K562 (cell line): ENCODE measurements around the gene ETV3L. TPM values are rescaled to one million over a fixed set of nuclear protein-coding genes. Genes with fewer than 3 reads are reported as not detected.
"Not testable (repeated sequence)": the region's sequence is repeated elsewhere in the genome, so short reads cannot be mapped to it uniquely, and the experiment has no call there.

Source experiments
- ATAC-seq: fragments of 200-7000 bp; cut with Tn5 transposase; 3 replicates; pipeline ENCODE4 v1.9.1; 2020; ENCODE audit warnings: moderate library complexity
- BruUV-seq: library from RNA; stranded (reverse); fragments of 400-500 nt; replicated peaks from 2 replicates; lab custom pipeline; 2021; lab: Mats Ljungman, UMichigan
- CTCF ChIA-PET: fragments of 300-600 bp; formaldehyde crosslinking; extraction: SDS; loops from one replicate; lab custom pipeline; 2021; ENCODE audit warnings: low intra/inter-chr PET ratio; lab: Yijun Ruan, JAX
- POLR2A ChIA-PET: fragments of 300-600, 350-650 bp; sonication (Branson Sonifier 250); formaldehyde crosslinking; extraction: SDS; loops from one replicate; lab custom pipeline; 2021; ENCODE audit warnings: antibody characterized with exemption, inconsistent platforms; lab: Yijun Ruan, JAX
- DNase-seq, 4 experiments: peaks; one replicate each; pipeline versions ENCODE4 v3.0.0 to v3.0.0-alpha.2; 2011 to 2018; ENCODE audit warnings: low spot score in 3 of 4, mixed read lengths in 3 of 4; ENCODE audit errors: extremely low read depth in 1 of 4
- FAIRE-seq: peaks from 2 replicates; lab custom pipeline; 2011; peaks lifted over from hg19 to GRCh38; lab: Jason Lieb, UNC
- H2AFZ ChIP-seq: 2 replicates; pipeline ENCODE4 v1.6.0; 2011; ENCODE audit warnings: low read depth, low read length, control low read depth, inconsistent platforms
- H3K27ac ChIP-seq: fragments of 200-600 bp; 3 replicates; pipeline ENCODE4 v1.8.0; 2011; ENCODE audit warnings: low read depth, mild to moderate bottlenecking, control low read depth, inconsistent platforms, low read length, moderate library complexity, mixed read lengths; ENCODE audit errors: extremely low read depth
- H3K27me3 ChIP-seq, 2 experiments: fragments of 300-600 bp in 1 of 2; 2 replicates in 1 of 2; 3 replicates in 1 of 2; pipeline versions ENCODE4 v1.6.0 to v1.8.0; 2011; ENCODE audit warnings: inconsistent platforms in 2 of 2, low read length in 2 of 2, mild to moderate bottlenecking in 1 of 2, mixed read lengths in 1 of 2, moderate library complexity in 1 of 2; ENCODE audit not compliant: control insufficient read depth in 2 of 2, insufficient read depth in 2 of 2
- H3K36me3 ChIP-seq: fragments of 300-600 bp; 3 replicates; pipeline ENCODE4 v1.8.0; 2011; ENCODE audit warnings: mild to moderate bottlenecking, low read length, inconsistent platforms; ENCODE audit not compliant: control insufficient read depth, insufficient read depth
- H3K4me1 ChIP-seq, 2 experiments: fragments of 200-600 bp in 1 of 2; replicated peaks in 1 of 2; 2 replicates in 1 of 2; 3 replicates in 1 of 2; pipeline versions ENCODE4 v1.5.1 to v1.8.0; 2011; ENCODE audit warnings: inconsistent platforms in 2 of 2, low read length in 2 of 2, mild to moderate bottlenecking in 1 of 2, mixed read lengths in 1 of 2, moderate library complexity in 1 of 2; ENCODE audit not compliant: control insufficient read depth in 2 of 2, insufficient read depth in 2 of 2
- H3K4me2 ChIP-seq: 2 replicates; pipeline ENCODE4 v1.6.1; 2011; ENCODE audit warnings: low read length, control low read depth, inconsistent platforms, mixed read lengths; ENCODE audit not compliant: insufficient read depth
- H3K4me3 ChIP-seq: fragments of 200-600 bp; sonication (generic), shearing (Covaris generic); 2 replicates; pipeline ENCODE4 v1.5.1; 2016; ENCODE audit warnings: control low read depth, inconsistent platforms
- H3K79me2 ChIP-seq: fragments of 200-600 bp; 3 replicates; pipeline ENCODE4 v1.8.0; 2011; ENCODE audit warnings: low read length, inconsistent platforms; ENCODE audit not compliant: control insufficient read depth, insufficient read depth
- H3K9ac ChIP-seq, 2 experiments: 2 replicates each; pipeline versions ENCODE4 v1.6.0 to v1.6.1; 2011; ENCODE audit warnings: low read depth in 2 of 2, low read length in 2 of 2, control low read depth in 1 of 2, inconsistent platforms in 1 of 2, mild to moderate bottlenecking in 1 of 2, mixed read lengths in 1 of 2; ENCODE audit not compliant: insufficient read depth in 1 of 2
- H3K9me1 ChIP-seq: one replicate; pipeline ENCODE4 v1.6.0; 2011; ENCODE audit warnings: inconsistent platforms, mild to moderate bottlenecking, low read length, moderate library complexity; ENCODE audit not compliant: control insufficient read depth, insufficient read depth
- H3K9me3 ChIP-seq: replicated peaks from 2 replicates; pipeline ENCODE4 v1.5.1; 2011; ENCODE audit warnings: low read depth, low read length, inconsistent platforms; ENCODE audit not compliant: control insufficient read depth, insufficient read depth
- H4K20me1 ChIP-seq: replicated peaks from 2 replicates; pipeline ENCODE4 v1.6.1; 2011; ENCODE audit warnings: low read length, inconsistent platforms, mixed read lengths; ENCODE audit not compliant: control insufficient read depth, insufficient read depth
- CEBPG ChIP-seq, 3 experiments: fragments of 200-800 bp in 1 of 3; sonication (Bioruptor generic) in 1 of 3; sonication (generic) in 1 of 3; formaldehyde crosslinking in 1 of 3; IDR thresholded peaks in 2 of 3; conservative IDR thresholded peaks in 1 of 3; 2 replicates each; pipeline versions ENCODE4 v1.6.1 to v1.8.0; 2016 to 2022; ENCODE audit warnings: missing compliant biosample characterization in 2 of 3, missing genetic modification characterization in 2 of 3, mild to moderate bottlenecking in 1 of 3, missing genetic modification reagents in 1 of 3
- FOSL1 ChIP-seq: fragments of 200-800 bp; sonication (Bioruptor generic); conservative IDR thresholded peaks from 2 replicates; pipeline ENCODE4 v1.6.1; 2016; ENCODE audit warnings: missing genetic modification characterization, missing compliant biosample characterization
- KDM5B ChIP-seq: fragments of 200-600 bp; sonication (generic); IDR thresholded peaks from 2 replicates; pipeline ENCODE4 v1.6.1; 2012; ENCODE audit warnings: low read depth, mild to moderate bottlenecking, moderate library complexity, low read length, control low read depth, inconsistent platforms; ENCODE audit not compliant: insufficient replicate concordance
- POLR2AphosphoS5 ChIP-seq: IDR thresholded peaks from 2 replicates; pipeline ENCODE4 v1.6.1; 2011; ENCODE audit warnings: mild to moderate bottlenecking, low read depth, low read length, moderate library complexity; ENCODE audit not compliant: control insufficient read depth, insufficient read depth
- ZFPM2 ChIP-seq: fragments of 250-450 bp; sonication (Bioruptor Pico); IDR thresholded peaks from 2 replicates; pipeline ENCODE4 v1.5.1; 2022; ENCODE audit warnings: mild to moderate bottlenecking
- WGBS: fragments of 100-300 bp; shearing (Covaris generic); methylation state at CpG from one replicate; pipeline ENCODE4 v1.1.6; 2016; ENCODE audit warnings: low coverage, mixed read lengths; ENCODE audit not compliant: insufficient coverage; ENCODE audit errors: missing lambda C conversion rate; 5-methylcytosine and 5-hydroxymethylcytosine counted together
- in situ Hi-C: fragments of 300-500 bp; cut with MboI; formaldehyde crosslinking; loops from 4 replicates; pipeline ENCODE4 v1.15.0; 2018; ENCODE audit warnings: inconsistent platforms, mixed read lengths
- intact Hi-C: fragments of 100-400 bp; cut with micrococcal nuclease; formaldehyde crosslinking; loops from 2 replicates; pipeline ENCODE4 v1.14.2; 2022
- polyA plus RNA-seq, 8 experiments: library from polyadenylated mRNA; depleted of rRNA in 4 of 8; stranded (reverse) in 5 of 8; unstranded in 3 of 8; fragments of >200 nt; fragmentation: Nextera tagmentation in 2 of 8; fragmentation: Illumina TruSeq in 1 of 8; extraction: Ambion mirVana in 2 of 8; extraction: Trizol in 1 of 8; gene quantifications; 2 replicates each; pipeline versions ENCODE4 v1.2.1 to v1.2.3, GENCODE V29; 2011 to 2014; ENCODE audit warnings: inconsistent platforms in 1 of 8, missing spikeins in 1 of 8
- total RNA-seq, 7 experiments: library from RNA; depleted of rRNA in 6 of 7; stranded (reverse); fragments of >200 nt in 6 of 7; fragmentation: Illumina TruSeq in 2 of 7; extraction: Trizol in 2 of 7; gene quantifications; 2 replicates each; pipeline versions ENCODE4 v1.2.1 to v1.2.3, GENCODE V29; 2011 to 2021; ENCODE audit warnings: low replicate concordance in 1 of 7
- TF ChIP-seq, protein P1 (sequence below), 2 experiments: fragments of 450-650 bp in 1 of 2; sonication (generic) in 1 of 2; formaldehyde crosslinking in 1 of 2; IDR thresholded peaks in 1 of 2; conservative IDR thresholded peaks in 1 of 2; 2 replicates each; pipeline versions ENCODE4 v1.6.1 to v1.8.1; 2016 to 2023; ENCODE audit warnings: mild to moderate bottlenecking in 2 of 2, moderate library complexity in 2 of 2, inconsistent platforms in 1 of 2, missing genetic modification reagents in 1 of 2

ETV3L gene
- total and polyA plus RNA-seq, 9 of the 15 experiments (the other 6 are each of a cell fraction or from before 2014, with no cell fraction given): not detected

DNA sequence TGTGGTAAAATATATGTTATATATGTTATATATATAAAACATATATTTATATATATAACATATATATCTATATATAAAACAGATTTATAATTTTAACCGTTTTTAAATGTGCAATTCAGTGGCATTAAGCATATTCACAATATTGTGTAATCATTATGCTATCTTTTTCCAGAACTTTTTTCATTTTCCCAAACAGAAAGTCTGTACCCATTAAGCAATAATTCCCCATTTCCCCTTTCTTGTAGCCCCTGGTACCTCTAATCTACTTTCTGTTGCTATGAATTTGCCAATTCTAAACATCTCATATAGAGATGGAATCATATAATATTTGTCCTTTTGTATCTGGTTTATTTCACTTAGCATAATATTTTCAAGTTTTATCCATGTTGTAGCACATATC lies 43.3 kb downstream of the ETV3L start:
- Histone ChIP-seq H3K9me3 (no peaks in the 10 kb centered on the region), H3K9me1 (no peaks in the 10 kb centered on the region), H3K4me2 (no peak overlapping the region), H3K36me3 (no peaks in the 10 kb centered on the region), H3K27ac (no peak overlapping the region), H4K20me1 (no peaks in the 10 kb centered on the region), H3K4me3 (no peak overlapping the region), H3K9ac (no peak overlapping the region), H3K27me3 (no peaks in the 10 kb centered on the region; a peak in 2 of 5 replicates), H3K4me1 (no peaks in the 10 kb centered on the region), H2AFZ (no peak overlapping the region), H3K79me2 (no peaks in the 10 kb centered on the region)
- ChIA-PET CTCF (no interaction called here), POLR2A (no interaction called here)
- no TSS peak for BruUV-seq
- in situ Hi-C loops (no loop called here), intact Hi-C loops (no loop called here)
- DNase-seq (no peak), FAIRE-seq (no peak), ATAC-seq (no peak)
- WGBS: 0% methylated on average over 1 of the region's 1 CpG
- no peak for TF ChIP-seq FOSL1 (tag)
- TF ChIP-seq CEBPG (CRISPR knock-in tag; IDR thresholded peaks at IDR 0.05): no peak
- peak; percentile 17 to 60; a peak in 2 of 4 replicates for TF ChIP-seq CEBPG (tag; conservative IDR thresholded peaks at IDR 0.05 in 1 of 2, IDR thresholded peaks at IDR 0.05 in 1 of 2)
- TF ChIP-seq, protein P1, sequence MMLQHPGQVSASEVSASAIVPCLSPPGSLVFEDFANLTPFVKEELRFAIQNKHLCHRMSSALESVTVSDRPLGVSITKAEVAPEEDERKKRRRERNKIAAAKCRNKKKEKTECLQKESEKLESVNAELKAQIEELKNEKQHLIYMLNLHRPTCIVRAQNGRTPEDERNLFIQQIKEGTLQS (IDR thresholded peaks at IDR 0.05): no peak
- TF ChIP-seq, protein P1 (CRISPR knock-in tag; conservative IDR thresholded peaks at IDR 0.05): no peak
- TF ChIP-seq ZFPM2 (CRISPR knock-in tag): no peak
- no peak for TF ChIP-seq POLR2AphosphoS5
- no peak for TF ChIP-seq KDM5B

DNA sequence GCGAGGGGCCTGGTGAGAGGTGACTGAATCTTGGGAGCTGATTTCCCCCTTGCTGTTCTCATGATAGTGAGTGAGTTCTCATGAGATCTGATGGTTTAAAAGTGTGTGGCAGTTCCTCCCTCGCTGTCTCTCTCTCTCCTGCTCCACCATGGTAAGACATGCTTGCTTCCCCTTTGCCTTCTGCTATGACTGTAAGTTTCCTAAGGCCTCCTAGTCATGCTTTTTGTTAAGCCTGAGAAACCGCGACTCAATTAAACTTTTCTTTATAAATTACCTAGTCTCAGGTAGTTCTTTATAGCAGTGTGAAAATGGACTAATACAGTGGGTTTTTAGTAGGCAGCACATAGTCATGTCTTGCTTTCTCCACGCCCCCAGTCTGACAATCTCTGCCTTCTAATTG lies 43.9 kb downstream of the ETV3L start:
- FAIRE-seq, H3K4me3 ChIP-seq, DNase-seq, CTCF ChIA-PET, H3K27ac ChIP-seq, H2AFZ ChIP-seq, H3K79me2 ChIP-seq, H3K9me3 ChIP-seq, H3K4me2 ChIP-seq, H4K20me1 ChIP-seq, intact Hi-C loops, H3K9ac ChIP-seq, H3K9me1 ChIP-seq, POLR2A ChIA-PET, ATAC-seq, BruUV-seq, H3K4me1 ChIP-seq, H3K36me3 ChIP-seq, in situ Hi-C loops, H3K27me3 ChIP-seq: not testable (repeated sequence)
- 42% methylated on average over 5 of the region's 5 CpGs for WGBS
